Activated CD4-positive, alpha-beta memory T cell treated with anti-CD3 and anti-CD28 coated beads for 36 hours (primary cell): Measurements from ENCODE around the gene HTRA3. TPM values are rescaled to one million over a fixed set of nuclear protein-coding genes. Genes with fewer than 3 reads are reported as not detected.

ENCODE experiments used
- CTCF ChIA-PET: fragments of 350-600 bp; sonication (Branson Sonifier 250); formaldehyde crosslinking; loops from one replicate; lab custom pipeline; 2021; ENCODE audit warnings: antibody characterized with exemption, inconsistent platforms; lab: Charles Lee
- POLR2A ChIA-PET: fragments of 350-600 bp; sonication (Branson Sonifier 250); formaldehyde crosslinking; loops from one replicate; lab custom pipeline; 2021; ENCODE audit warnings: antibody characterized with exemption; lab: Charles Lee
- DNase-seq: peaks from one replicate; pipeline ENCODE4 v3.0.0-alpha.2; 2020
- H3K27ac Mint-ChIP-seq: one replicate; pipeline ENCODE4 v1.8.0; 2021; ENCODE audit warnings: mixed read lengths
- H3K27me3 Mint-ChIP-seq: one replicate; pipeline ENCODE4 v1.8.0; 2021; ENCODE audit warnings: mixed read lengths
- H3K36me3 Mint-ChIP-seq: one replicate; pipeline ENCODE4 v1.8.0; 2021; ENCODE audit warnings: mixed read lengths
- H3K4me1 Mint-ChIP-seq: one replicate; pipeline ENCODE4 v1.8.0; 2021; ENCODE audit warnings: low read depth, mixed read lengths
- H3K4me3 Mint-ChIP-seq: one replicate; pipeline ENCODE4 v1.8.0; 2021; ENCODE audit warnings: mild to moderate bottlenecking, mixed read lengths
- H3K9me3 Mint-ChIP-seq: one replicate; pipeline ENCODE4 v1.8.0; 2021; ENCODE audit warnings: mixed read lengths
- intact Hi-C: fragments of 100-400 bp; cut with micrococcal nuclease; formaldehyde crosslinking; loops from one replicate; pipeline ENCODE4 v1.15.1; 2023
- total RNA-seq, 2 experiments: library from RNA; stranded (reverse); gene quantifications; one replicate each; pipeline ENCODE4 v1.2.3, GENCODE V29; 2021

Gene HTRA3
- total RNA-seq, 2 experiments from 2014 or later = not detected

DNA sequence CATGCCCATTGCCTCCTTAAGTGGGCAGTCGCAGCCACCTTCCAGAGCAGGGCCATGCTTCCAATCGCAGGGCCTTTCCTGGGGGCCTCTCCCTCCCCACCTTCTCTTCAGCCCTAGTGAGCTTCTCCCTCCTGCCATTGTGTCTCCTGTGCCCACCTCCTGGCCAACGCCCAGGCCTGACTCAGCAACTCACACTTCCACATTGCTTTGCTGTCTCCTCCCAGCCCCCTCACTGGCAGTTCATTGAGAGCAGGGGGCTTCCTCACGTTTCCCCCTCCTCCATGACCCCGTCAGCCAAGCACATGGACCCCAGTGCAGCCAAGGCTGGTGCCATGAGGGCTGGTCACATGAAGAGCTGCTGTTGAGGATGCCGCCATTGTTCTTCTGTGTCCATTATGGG is 25.9 kb downstream of the HTRA3 start:
- no peaks in the 10 kb centered on the region for H3K27me3 Mint-ChIP-seq
- no peaks in the 10 kb centered on the region for H3K9me3 Mint-ChIP-seq
- H3K36me3 Mint-ChIP-seq = no peaks in the 10 kb centered on the region
- H3K4me1 Mint-ChIP-seq = no peaks in the 10 kb centered on the region
- ChIA-PET CTCF (no interaction called here), POLR2A (no interaction called here)
- no peak overlapping the region for H3K4me3 Mint-ChIP-seq
- intact Hi-C loops = no loop called here
- DNase-seq = no peak
- H3K27ac Mint-ChIP-seq = no peak overlapping the region

DNA sequence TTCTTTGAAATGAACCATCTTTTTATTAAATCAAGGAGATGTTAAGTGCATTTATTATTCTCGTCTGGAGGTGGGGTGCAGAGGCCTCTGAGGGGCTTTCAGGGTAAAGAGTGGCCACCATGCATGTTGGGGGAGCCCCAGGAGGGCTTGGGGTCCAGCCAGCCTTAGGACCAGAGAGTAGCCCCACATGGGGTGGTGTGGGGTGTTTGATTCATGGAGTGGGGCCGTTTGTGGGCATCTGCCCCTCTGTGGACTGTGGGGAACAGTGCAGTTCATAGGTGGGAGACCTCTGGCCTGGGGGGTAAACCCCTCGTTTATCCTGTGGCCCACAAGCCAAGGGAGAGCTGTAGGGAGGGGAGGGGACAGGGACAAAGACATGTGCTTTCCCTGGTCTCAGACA is 26.9 kb downstream of the HTRA3 start:
- H3K27ac Mint-ChIP-seq = no peak overlapping the region
- CTCF ChIA-PET = no interaction called here
- H3K36me3 Mint-ChIP-seq = no peaks in the 10 kb centered on the region
- no peaks in the 10 kb centered on the region for H3K4me1 Mint-ChIP-seq
- H3K9me3 Mint-ChIP-seq = peaks cover 8% of the 10 kb centered on the region
- intact Hi-C loops = no loop called here
- H3K4me3 Mint-ChIP-seq = no peak overlapping the region
- no peaks in the 10 kb centered on the region for H3K27me3 Mint-ChIP-seq
- no peak for DNase-seq
- POLR2A ChIA-PET = no interaction called here

DNA sequence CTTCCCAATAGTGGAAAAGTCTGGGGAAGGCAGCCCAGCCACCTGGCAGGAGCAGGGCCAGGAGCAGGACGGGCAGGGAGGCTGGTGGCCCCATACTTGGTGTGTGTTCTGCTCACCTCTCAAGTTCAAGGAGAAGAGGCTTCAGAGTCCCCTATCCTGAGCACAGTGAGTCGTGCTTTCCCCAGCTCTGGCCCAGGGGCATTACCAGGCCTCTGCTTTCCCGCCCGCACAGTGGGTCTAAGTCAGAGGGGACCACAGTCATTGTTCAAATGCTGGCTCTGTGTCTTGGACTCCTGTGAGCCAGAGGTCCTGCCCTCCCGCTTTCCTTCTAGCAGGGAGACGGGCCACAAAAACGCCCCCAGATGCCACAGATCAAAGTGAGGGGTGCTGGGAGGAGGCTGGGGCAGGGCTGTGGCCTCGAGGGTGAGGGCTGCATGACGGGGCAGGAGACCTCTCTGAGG is 27.6 kb downstream of the HTRA3 start:
- no peaks in the 10 kb centered on the region for H3K27me3 Mint-ChIP-seq
- ChIA-PET CTCF (no interaction called here), POLR2A (no interaction called here)
- H3K36me3 Mint-ChIP-seq = no peaks in the 10 kb centered on the region
- intact Hi-C loops = no loop called here
- peaks cover 8% of the 10 kb centered on the region for H3K9me3 Mint-ChIP-seq
- H3K4me3 Mint-ChIP-seq = no peak overlapping the region
- DNase-seq = no peak
- H3K27ac Mint-ChIP-seq = no peak overlapping the region
- no peaks in the 10 kb centered on the region for H3K4me1 Mint-ChIP-seq

DNA sequence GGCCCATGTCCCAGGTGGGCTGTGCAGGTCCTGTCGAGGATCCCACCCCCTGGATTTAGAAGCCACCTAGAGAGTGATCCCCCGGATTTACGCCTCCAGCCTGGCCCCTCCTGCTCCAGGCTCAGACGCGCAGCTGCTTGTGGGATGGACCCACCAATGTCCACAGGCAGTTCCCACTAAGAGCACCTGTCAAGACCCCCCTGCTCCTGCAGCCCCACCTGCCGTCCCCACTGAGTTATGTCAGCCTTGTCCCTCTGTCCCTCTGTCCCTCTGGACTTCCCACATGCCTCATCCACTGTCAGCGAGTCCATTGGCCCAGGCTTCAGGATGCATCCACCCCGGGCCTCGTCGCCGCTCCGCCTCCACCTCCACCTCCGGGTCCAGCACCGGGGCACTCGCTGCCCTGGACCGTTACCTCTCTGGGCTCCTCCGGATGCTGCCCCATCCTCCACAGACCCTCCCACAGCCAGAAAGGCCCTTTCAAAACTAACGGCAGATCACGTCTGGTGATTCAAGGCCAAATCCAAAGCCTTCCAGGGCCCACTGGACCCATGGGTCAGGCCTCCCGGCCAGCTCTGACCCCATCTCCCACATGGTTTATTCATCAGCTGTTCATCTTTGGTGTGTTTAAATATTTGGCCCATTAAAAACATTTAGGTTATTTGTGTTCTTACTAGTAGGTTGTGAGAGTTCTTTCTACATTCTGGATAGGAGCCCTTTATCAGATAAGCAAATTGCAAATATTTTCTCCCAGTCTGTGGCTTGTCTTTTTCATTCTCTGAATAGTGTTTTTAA is 28.3 kb downstream of the HTRA3 start:
- Mint-ChIP-seq H3K27ac (no peak overlapping the region), H3K4me1 (no peaks in the 10 kb centered on the region), H3K27me3 (no peaks in the 10 kb centered on the region), H3K36me3 (no peaks in the 10 kb centered on the region), H3K4me3 (no peak overlapping the region), H3K9me3 (peaks cover 8% of the 10 kb centered on the region)
- intact Hi-C loops = no loop called here
- ChIA-PET CTCF (no interaction called here), POLR2A (no interaction called here)
- DNase-seq = no peak

DNA sequence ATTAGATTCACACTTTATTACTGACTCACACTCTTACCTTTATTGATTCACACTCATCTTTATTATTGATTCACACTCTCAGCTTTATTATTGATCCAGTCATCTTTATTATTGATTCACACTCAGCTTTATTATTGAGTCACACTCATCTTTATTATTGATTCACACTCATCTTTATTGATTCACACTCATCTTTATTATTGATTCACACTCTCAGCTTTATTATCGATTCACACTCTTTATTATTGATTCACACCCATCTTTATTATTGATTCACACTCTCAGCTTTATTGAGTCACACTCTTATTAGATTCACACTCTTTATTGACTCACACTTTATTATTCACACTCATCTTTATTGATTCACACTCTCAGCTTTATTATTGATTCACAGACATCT is 31.3 kb downstream of the HTRA3 start:
- intact Hi-C loops = no loop called here
- Mint-ChIP-seq H3K4me1 (no peaks in the 10 kb centered on the region), H3K36me3 (no peaks in the 10 kb centered on the region), H3K4me3 (no peak overlapping the region), H3K27me3 (no peaks in the 10 kb centered on the region), H3K9me3 (peaks cover 8% of the 10 kb centered on the region), H3K27ac (no peak overlapping the region)
- ChIA-PET POLR2A (no interaction called here), CTCF (interaction anchor here (1.5 kb wide), 1 partner anchor 58 kb away, joined by 5 read pairs; no protein-coding TSS in a partner anchor)
- no peak for DNase-seq

DNA sequence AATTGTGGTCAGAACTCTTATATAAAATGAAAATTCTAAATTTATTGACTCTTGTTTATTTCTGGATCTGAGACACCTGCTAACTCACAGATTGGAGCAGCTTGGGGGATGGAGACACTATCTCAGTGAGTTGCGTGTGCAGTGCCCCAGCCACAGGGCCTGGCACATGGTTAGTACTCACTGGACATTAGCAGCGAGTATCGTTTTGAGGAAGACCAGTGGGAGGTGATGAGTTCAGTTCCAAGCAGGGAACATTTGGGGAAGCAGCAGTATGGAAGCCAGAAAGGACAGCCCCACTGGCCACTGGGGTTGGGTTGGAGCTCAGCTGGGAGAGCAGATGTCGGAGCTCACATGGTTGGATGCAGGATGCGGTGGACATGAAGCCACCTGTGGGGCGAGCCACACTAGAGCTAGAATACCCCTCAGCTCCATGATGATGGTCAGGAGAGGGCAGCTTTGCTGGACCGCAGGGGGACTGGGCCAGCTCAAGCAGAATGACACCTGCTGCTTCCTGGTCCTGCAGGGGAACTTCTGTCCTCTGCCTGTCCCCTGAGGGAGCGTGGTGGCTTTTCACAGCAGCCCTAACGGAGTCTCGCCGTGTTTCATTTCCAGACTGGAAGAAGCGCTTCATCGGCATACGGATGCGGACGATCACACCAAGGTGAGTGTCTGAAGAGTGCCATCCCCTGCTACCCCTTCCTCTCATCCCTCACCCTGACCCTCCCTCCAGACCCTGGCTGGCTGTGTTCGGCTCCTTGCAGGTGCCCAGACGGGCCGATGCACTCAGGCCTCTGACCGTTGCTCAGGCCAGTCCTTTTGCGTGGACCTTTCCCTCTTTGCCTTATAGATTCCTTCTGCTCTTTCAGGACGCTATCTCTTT is 32.5 kb downstream of the HTRA3 start:
- Mint-ChIP-seq H3K27ac (no peak overlapping the region), H3K27me3 (no peaks in the 10 kb centered on the region), H3K4me3 (no peak overlapping the region), H3K36me3 (no peaks in the 10 kb centered on the region), H3K4me1 (no peaks in the 10 kb centered on the region), H3K9me3 (peaks cover 8% of the 10 kb centered on the region)
- intact Hi-C loops = no loop called here
- POLR2A ChIA-PET = no interaction called here
- CTCF ChIA-PET = interaction anchor here (1.2 to 1.5 kb wide), 2 partner anchors 59 to 77 kb away, joined by 3 to 5 read pairs; no protein-coding TSS in a partner anchor
- no peak for DNase-seq

DNA sequence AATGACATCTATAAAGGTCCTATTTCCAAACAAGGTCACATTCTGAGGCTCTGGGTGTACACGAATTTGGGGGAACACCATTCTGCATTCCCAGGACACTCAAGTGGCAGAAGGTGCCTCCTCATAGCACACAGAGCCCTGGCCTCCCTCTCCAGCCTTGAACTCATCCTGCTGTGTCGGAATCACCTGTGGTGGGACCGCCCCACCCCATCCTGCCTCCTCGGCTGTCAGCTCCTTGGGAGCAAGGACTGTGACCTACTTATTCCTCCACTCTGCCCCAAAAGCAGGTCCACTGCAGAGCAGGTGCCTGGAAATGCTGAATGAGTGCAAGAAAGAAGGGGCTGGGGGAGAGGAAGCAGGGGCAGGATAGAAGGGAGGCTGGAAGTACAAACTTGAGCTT is 33.5 kb downstream of the HTRA3 start:
- Mint-ChIP-seq H3K36me3 (no peaks in the 10 kb centered on the region), H3K27ac (no peak overlapping the region), H3K9me3 (peaks cover 8% of the 10 kb centered on the region), H3K4me3 (no peak overlapping the region), H3K27me3 (no peaks in the 10 kb centered on the region), H3K4me1 (no peaks in the 10 kb centered on the region)
- no peak for DNase-seq
- intact Hi-C loops = no loop called here
- CTCF ChIA-PET = interaction anchor here (1.2 kb wide), 1 partner anchor 76 kb away, joined by 3 read pairs; no protein-coding TSS in a partner anchor
- POLR2A ChIA-PET = no interaction called here

DNA sequence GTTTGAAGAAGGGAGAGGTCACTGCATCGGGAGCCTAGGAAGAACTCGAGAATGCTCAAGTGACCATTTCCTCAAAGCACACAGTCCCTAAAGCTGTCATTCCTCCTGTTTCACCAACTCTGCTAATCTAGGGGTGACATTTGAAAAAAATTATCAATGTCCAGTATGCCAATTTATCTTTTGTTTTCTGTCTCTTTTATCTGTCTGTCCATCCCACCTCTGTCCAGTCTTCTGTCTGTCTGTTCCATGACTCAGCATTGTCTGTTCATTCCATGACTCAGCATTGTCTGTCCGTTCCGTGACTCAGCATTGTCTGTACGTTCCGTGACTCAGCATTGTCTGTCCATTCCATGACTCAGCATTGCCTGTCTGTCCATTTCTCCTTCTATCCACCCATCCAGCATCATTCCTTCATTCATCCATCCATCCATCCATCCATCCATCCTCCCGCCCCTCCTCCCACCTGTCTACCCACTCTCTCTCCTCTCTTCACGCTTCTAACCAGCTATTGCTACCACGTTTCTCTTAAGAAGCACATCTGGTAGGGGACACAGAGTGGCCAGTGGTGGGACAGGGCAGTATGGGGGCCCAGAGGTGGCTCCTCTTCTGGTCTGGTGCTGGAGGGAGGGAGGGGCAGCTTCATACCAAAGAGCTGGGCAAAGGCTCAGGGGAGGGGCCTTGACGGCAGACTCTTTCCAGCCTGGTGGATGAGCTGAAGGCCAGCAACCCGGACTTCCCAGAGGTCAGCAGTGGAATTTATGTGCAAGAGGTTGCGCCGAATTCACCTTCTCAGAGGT is 34.1 kb downstream of the HTRA3 start:
- H3K9me3 Mint-ChIP-seq = peaks cover 8% of the 10 kb centered on the region
- H3K27me3 Mint-ChIP-seq = no peaks in the 10 kb centered on the region
- H3K27ac Mint-ChIP-seq = no peak overlapping the region
- no peak overlapping the region for H3K4me3 Mint-ChIP-seq
- intact Hi-C loops = no loop called here
- CTCF ChIA-PET = interaction anchor here (1.2 kb wide), 1 partner anchor 75 kb away, joined by 3 read pairs; no protein-coding TSS in a partner anchor
- no peaks in the 10 kb centered on the region for H3K36me3 Mint-ChIP-seq
- no peak for DNase-seq
- H3K4me1 Mint-ChIP-seq = no peaks in the 10 kb centered on the region
- POLR2A ChIA-PET = no interaction called here

DNA sequence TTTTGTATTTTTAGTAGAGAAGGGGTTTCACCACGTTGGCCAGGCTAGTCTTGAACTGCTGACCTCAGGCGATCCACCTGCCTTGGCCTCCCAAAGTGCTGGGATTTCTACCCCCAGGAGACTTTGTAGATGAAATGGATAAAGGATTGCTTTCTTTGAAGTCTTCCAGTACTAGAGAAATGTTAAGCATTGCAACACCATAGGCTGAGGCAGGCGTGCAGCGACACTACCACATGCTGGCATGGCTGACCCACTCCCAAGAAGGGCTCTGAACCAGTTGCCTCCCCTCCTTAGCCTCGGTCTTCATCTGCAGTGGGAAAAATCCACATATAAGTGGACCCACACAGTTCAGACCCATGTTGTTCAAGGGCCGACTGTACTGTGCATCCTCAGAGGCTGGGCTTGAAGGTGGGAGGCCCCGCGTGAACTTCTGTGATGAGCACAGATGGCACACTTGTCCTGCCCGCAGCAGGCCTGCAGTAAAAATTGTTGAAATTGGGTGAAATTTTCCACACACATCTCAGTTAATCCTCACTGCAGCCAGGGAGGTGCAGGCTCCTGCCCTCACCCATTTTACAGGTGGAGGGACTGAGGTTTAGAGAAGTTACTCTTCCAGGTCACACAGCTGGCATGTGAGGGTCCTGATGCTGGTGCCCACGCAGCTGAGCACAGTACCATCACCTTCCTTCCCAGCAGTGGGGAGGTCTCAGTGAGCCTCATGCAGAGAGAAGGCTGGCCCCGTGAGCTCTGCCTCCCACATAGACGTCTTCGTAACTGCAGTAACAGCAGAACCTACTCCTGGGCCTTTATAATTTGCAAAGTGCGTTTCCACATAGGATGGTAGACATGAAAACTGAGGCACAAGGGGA is 35.5 kb downstream of the HTRA3 start:
- CTCF ChIA-PET = no interaction called here

DNA sequence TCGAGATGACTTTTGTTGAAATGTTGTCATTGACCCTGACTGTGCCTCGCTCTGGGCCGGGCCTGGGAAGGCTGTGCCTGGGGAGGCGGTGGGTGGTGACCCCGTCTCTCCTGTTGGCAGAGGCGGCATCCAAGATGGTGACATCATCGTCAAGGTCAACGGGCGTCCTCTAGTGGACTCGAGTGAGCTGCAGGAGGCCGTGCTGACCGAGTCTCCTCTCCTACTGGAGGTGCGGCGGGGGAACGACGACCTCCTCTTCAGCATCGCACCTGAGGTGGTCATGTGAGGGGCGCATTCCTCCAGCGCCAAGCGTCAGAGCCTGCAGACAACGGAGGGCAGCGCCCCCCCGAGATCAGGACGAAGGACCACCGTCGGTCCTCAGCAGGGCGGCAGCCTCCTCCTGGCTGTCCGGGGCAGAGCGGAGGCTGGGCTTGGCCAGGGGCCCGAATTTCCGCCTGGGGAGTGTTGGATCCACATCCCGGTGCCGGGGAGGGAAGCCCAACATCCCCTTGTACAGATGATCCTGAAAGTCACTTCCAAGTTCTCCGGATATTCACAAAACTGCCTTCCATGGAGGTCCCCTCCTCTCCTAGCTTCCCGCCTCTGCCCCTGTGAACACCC is 36.4 kb downstream of the HTRA3 start:
- Mint-ChIP-seq H3K4me3 (no peak overlapping the region), H3K4me1 (no peaks in the 10 kb centered on the region), H3K27ac (no peak overlapping the region), H3K36me3 (no peaks in the 10 kb centered on the region), H3K9me3 (peaks cover 4% of the 10 kb centered on the region), H3K27me3 (no peaks in the 10 kb centered on the region)
- intact Hi-C loops = no loop called here
- no peak for DNase-seq
- CTCF ChIA-PET = no interaction called here
- POLR2A ChIA-PET = no interaction called here

More for the DNA sequence above, 35.5 kb downstream of the HTRA3 start:
- no peak for DNase-seq
- Mint-ChIP-seq H3K36me3 (no peaks in the 10 kb centered on the region), H3K9me3 (peaks cover 8% of the 10 kb centered on the region), H3K27me3 (no peaks in the 10 kb centered on the region), H3K4me1 (no peaks in the 10 kb centered on the region), H3K27ac (no peak overlapping the region), H3K4me3 (no peak overlapping the region)
- intact Hi-C loops = no loop called here
- POLR2A ChIA-PET = no interaction called here

DNA sequence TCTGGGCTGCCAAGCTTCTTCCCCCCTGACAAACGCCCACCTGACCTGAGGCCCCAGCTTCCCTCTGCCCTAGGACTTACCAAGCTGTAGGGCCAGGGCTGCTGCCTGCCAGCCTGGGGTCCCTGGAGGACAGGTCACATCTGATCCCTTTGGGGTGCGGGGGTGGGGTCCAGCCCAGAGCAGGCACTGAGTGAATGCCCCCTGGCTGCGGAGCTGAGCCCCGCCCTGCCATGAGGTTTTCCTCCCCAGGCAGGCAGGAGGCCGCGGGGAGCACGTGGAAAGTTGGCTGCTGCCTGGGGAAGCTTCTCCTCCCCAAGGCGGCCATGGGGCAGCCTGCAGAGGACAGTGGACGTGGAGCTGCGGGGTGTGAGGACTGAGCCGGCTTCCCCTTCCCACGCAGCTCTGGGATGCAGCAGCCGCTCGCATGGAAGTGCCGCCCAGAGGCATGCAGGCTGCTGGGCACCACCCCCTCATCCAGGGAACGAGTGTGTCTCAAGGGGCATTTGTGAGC is 37.0 kb downstream of the HTRA3 start:
- DNase-seq = no peak

More for the DNA sequence above, 37.0 kb downstream of the HTRA3 start:
- H3K9me3 Mint-ChIP-seq = no peaks in the 10 kb centered on the region
- peaks cover 4% of the 10 kb centered on the region for H3K27me3 Mint-ChIP-seq
- CTCF ChIA-PET = no interaction called here
- POLR2A ChIA-PET = no interaction called here
- no peaks in the 10 kb centered on the region for H3K36me3 Mint-ChIP-seq
- no peak overlapping the region for H3K4me3 Mint-ChIP-seq
- no peak overlapping the region for H3K27ac Mint-ChIP-seq
- H3K4me1 Mint-ChIP-seq = no peaks in the 10 kb centered on the region
- intact Hi-C loops = no loop called here
